GM23338 (cell line): ENCODE measurements around the gene SYNE1. TPM values are rescaled to one million over a fixed set of nuclear protein-coding genes. Genes with fewer than 3 reads are reported as not detected.
A peak's percentile ranks its signal among the peaks of the same experiment; 100 is the strongest.

Experiments
- ATAC-seq: fragments of 200-7000 bp; cut with Tn5 transposase; 3 replicates; pipeline ENCODE4 v1.9.1; 2020
- DNase-seq: peaks from one replicate; pipeline ENCODE4 v3.0.0-alpha.2; 2015; ENCODE audit warnings: low spot score
- H2AFZ ChIP-seq: fragments of 200-600 bp; sonication (generic); 2 replicates; pipeline ENCODE4 v1.8.0; 2016; ENCODE audit warnings: antibody characterized with exemption, mild to moderate bottlenecking, moderate library complexity
- H3F3A ChIP-seq: fragments of 200-600 bp; sonication (generic); replicated peaks from 2 replicates; pipeline ENCODE4 v1.8.0; 2017; ENCODE audit warnings: antibody characterized with exemption, mixed run types, low read depth
- H3K27ac ChIP-seq: fragments of 200-600 bp; sonication (generic); 2 replicates; pipeline ENCODE4 v1.6.1; 2016; ENCODE audit warnings: low read depth
- H3K27me3 ChIP-seq: fragments of 200-600 bp; sonication (generic); 2 replicates; pipeline ENCODE4 v1.8.0; 2016; ENCODE audit warnings: mild to moderate bottlenecking, mixed run types, moderate library complexity; ENCODE audit not compliant: insufficient read depth
- H3K36me3 ChIP-seq: fragments of 200-600 bp; sonication (generic); 2 replicates; pipeline ENCODE4 v1.8.0; 2016; ENCODE audit warnings: mild to moderate bottlenecking; ENCODE audit not compliant: insufficient read depth
- H3K4me1 ChIP-seq: fragments of 200-600 bp; sonication (generic); 2 replicates; pipeline ENCODE4 v1.8.0; 2016; ENCODE audit warnings: mild to moderate bottlenecking, moderate library complexity; ENCODE audit not compliant: insufficient read depth
- H3K4me2 ChIP-seq: fragments of 200-600 bp; sonication (generic); 2 replicates; pipeline ENCODE4 v1.7.1; 2017; ENCODE audit warnings: mixed run types
- H3K4me3 ChIP-seq: fragments of 200-600 bp; sonication (generic); 2 replicates; pipeline ENCODE4 v1.6.1; 2016; ENCODE audit warnings: mixed run types
- H3K79me2 ChIP-seq: fragments of 200-600 bp; sonication (generic); replicated peaks from 2 replicates; pipeline ENCODE4 v1.8.0; 2017; ENCODE audit warnings: mild to moderate bottlenecking; ENCODE audit not compliant: insufficient read depth
- H3K9me2 ChIP-seq: fragments of 200-600 bp; sonication (generic); 2 replicates; pipeline ENCODE4 v1.8.0; 2017; ENCODE audit not compliant: insufficient read depth
- H4K20me1 ChIP-seq: fragments of 200-600 bp; sonication (generic); replicated peaks from 2 replicates; pipeline ENCODE4 v1.8.0; 2017; ENCODE audit warnings: mild to moderate bottlenecking; ENCODE audit not compliant: insufficient read depth
- H3K27ac Mint-ChIP-seq: 2 replicates; pipeline ENCODE4 v1.8.0; 2020; ENCODE audit warnings: inconsistent platforms, mild to moderate bottlenecking, moderate library complexity, mixed read lengths
- H3K27me3 Mint-ChIP-seq: 3 replicates; pipeline ENCODE4 v1.8.0; 2022; ENCODE audit warnings: low read depth, mild to moderate bottlenecking, moderate library complexity, mixed read lengths, inconsistent platforms; ENCODE audit not compliant: insufficient read depth, poor library complexity
- H3K36me3 Mint-ChIP-seq: 3 replicates; pipeline ENCODE4 v1.8.0; 2021; ENCODE audit warnings: low read depth, mild to moderate bottlenecking, inconsistent platforms, moderate library complexity, mixed read lengths
- H3K4me1 Mint-ChIP-seq: 3 replicates; pipeline ENCODE4 v1.8.0; 2020; ENCODE audit warnings: mild to moderate bottlenecking, inconsistent platforms, mixed read lengths
- H3K4me3 Mint-ChIP-seq: 3 replicates; pipeline ENCODE4 v1.8.0; 2021; ENCODE audit warnings: moderate library complexity, mild to moderate bottlenecking, inconsistent platforms, mixed read lengths
- H3K9me3 Mint-ChIP-seq: 3 replicates; pipeline ENCODE4 v1.8.0; 2020; ENCODE audit warnings: moderate library complexity, mild to moderate bottlenecking, inconsistent platforms, mixed read lengths
- CTCF ChIP-seq, 2 experiments: fragments of 200-600 bp in 1 of 2; sonication (generic) in 1 of 2; conservative IDR thresholded peaks; 2 replicates each; pipeline versions ENCODE4 v1.5.1 to v1.6.1; 2016 to 2017; ENCODE audit warnings: antibody characterized with exemption in 2 of 2, low read depth in 2 of 2, mild to moderate bottlenecking in 2 of 2, moderate library complexity in 1 of 2
- ETS1 ChIP-seq: IDR thresholded peaks from 2 replicates; pipeline ENCODE4 v1.6.1; 2016; ENCODE audit warnings: antibody characterized with exemption
- EZH2 ChIP-seq: fragments of 200-600 bp; sonication (generic); IDR thresholded peaks from one replicate; pipeline ENCODE4 v1.8.0; 2017; ENCODE audit warnings: antibody characterized with exemption, mild to moderate bottlenecking, low read depth; ENCODE audit not compliant: unreplicated experiment
- EZH2phosphoT487 ChIP-seq: fragments of 200-600 bp; sonication (generic); IDR thresholded peaks from one replicate; pipeline ENCODE4 v1.8.1; 2018; ENCODE audit warnings: antibody characterized with exemption; ENCODE audit not compliant: unreplicated experiment
- JUNB ChIP-seq: IDR thresholded peaks from one replicate; pipeline ENCODE4 v1.6.1; 2016; ENCODE audit warnings: antibody characterized with exemption; ENCODE audit not compliant: unreplicated experiment
- POLR2AphosphoS5 ChIP-seq: IDR thresholded peaks from 2 replicates; pipeline ENCODE4 v1.6.1; 2016; ENCODE audit warnings: antibody characterized with exemption, low read depth
- STAT1 ChIP-seq: IDR thresholded peaks from one replicate; pipeline ENCODE4 v1.6.1; 2016; ENCODE audit warnings: antibody characterized with exemption; ENCODE audit not compliant: unreplicated experiment
- ZNF114 ChIP-seq: fragments of 250-450 bp; sonication (Bioruptor Pico); IDR thresholded peaks from 2 replicates; pipeline ENCODE4 v1.5.0; 2020; ENCODE audit warnings: mild to moderate bottlenecking, moderate library complexity
- ZNF331 ChIP-seq: fragments of 250-450 bp; sonication (Bioruptor Pico); IDR thresholded peaks from 2 replicates; pipeline ENCODE4 v1.5.0; 2020; ENCODE audit warnings: low read depth, mild to moderate bottlenecking, moderate library complexity
- polyA plus RNA-seq: library from polyadenylated mRNA; unstranded; fragments of >200 nt; fragmentation: Nextera tagmentation; extraction: Ambion mirVana; gene quantifications from 2 replicates; pipeline ENCODE4 v1.2.1, GENCODE V29; 2016
- total RNA-seq: library from RNA; depleted of rRNA; stranded (reverse); fragments of >200 nt; shearing (Covaris generic); gene quantifications from 2 replicates; pipeline ENCODE4 v1.2.3, GENCODE V29; 2014
- TF ChIP-seq, protein P1 (sequence below): IDR thresholded peaks from one replicate; pipeline ENCODE4 v1.6.1; 2018; ENCODE audit warnings: antibody characterized with exemption; ENCODE audit not compliant: unreplicated experiment

SYNE1 gene
- total and polyA plus RNA-seq, 2 experiments from 2014 or later: 3.9 to 13.6 TPM

DNA sequence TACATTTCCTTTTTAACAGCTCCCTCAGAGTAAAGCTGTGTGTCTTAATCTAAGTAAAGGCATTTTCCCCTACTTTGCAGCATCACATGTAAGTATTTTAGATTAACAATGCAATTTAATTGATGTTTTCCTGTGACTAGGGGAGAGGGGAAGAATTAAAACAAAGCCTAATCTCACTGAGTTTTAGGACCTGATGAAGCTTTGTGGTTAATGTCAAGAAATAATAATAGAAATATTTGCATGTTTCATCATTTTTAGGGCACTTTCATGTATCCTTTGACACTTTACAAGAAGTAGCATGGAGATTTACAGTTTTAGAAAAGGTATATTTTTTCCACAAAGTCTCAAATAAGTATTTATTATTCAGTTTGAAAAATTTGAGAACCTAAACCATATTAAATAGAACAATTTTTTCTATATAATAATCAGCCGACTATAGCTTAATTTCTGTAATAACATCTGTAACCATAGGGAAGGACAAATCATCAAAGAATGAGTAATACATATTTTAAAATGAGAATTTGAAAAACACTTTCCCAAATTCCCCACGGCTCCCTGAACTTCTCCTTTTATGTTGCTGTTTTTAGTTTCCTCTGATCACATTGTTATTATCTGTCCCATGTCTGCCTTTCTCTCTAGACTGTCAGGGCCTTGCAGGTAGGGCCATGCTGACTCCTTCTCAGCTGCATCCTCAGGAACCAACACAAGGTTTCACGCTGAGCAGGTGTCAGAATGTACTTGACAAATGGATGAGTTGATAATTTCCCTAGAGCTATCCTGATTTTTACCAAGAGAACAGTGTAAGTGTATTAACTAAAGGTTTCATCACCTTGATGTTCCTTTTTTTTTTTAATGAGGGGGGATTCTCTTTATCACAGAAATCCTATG lies 338.1 kb downstream of the SYNE1 start:
- Mint-ChIP-seq H3K4me1 (peaks cover 41% of the 10 kb centered on the region), H3K9me3 (no peaks in the 10 kb centered on the region; the same call in 2 of the 3 replicates), H3K36me3 (no peaks in the 10 kb centered on the region), H3K27ac (no peak overlapping the region), H3K4me3 (peak overlapping the region; percentile 5; the same call in 1 of the 3 replicates), H3K27me3 (no peaks in the 10 kb centered on the region)
- Histone ChIP-seq H4K20me1 (no peaks in the 10 kb centered on the region), H3K27me3 (no peaks in the 10 kb centered on the region), H3K4me1 (peaks cover 29% of the 10 kb centered on the region), H3K4me3 (no peak overlapping the region), H3K36me3 (no peaks in the 10 kb centered on the region), H3K79me2 (no peaks in the 10 kb centered on the region), H3K27ac (no peak overlapping the region), H3K9me2 (no peaks in the 10 kb centered on the region), H2AFZ (no peak overlapping the region), H3F3A (no peaks in the 10 kb centered on the region), H3K4me2 (peak overlapping the region; percentile 30; the same call in 1 of the 2 replicates)
- ATAC-seq: no peak
- TF ChIP-seq EZH2 (no peak), STAT1 (no peak), CTCF (conservative IDR thresholded peaks at IDR 0.05; ENCODE audit: low read depth in 2 of 2) (no peak), ZNF114 (no peak), JUNB (no peak), ZNF331 (CRISPR knock-in tag) (no peak), POLR2AphosphoS5 (no peak), EZH2phosphoT487 (no peak)
- peak; percentile 22 for DNase-seq

DNA sequence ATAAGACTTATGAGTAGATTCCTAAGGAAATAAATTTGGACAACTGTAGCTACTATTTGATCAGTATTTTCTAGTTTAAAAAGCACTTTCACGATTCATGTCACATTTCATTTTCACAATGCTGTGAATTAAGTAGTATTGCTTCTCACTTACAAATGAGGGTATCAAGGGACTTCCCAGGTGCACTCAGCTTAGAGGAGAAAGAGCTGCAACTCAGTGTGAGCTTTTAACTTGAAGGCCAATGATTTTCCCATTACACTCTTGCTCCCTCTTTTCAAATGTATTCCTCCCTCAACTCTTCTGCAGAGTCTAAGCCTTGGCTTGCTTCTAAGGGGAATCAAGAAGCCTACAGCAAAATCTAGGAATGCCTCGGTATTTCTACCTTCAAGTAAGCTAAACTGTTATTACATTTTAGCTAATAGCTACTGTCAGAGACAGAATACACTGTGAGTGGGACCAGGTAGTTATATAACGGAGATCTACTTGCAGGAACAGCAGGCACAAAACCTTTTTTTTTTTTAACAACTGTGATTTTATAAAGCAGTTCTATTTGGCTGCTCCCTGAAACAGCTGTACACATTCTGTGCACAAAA lies 339.0 kb downstream of the SYNE1 start:
- Histone ChIP-seq H3K4me1 (peaks cover 29% of the 10 kb centered on the region), H3K27ac (0 out of 2 replicates have a peak overlapping the region, but pooled peaks have one; percentile 27), H4K20me1 (no peaks in the 10 kb centered on the region), H3F3A (no peaks in the 10 kb centered on the region), H2AFZ (no peak overlapping the region), H3K36me3 (no peaks in the 10 kb centered on the region), H3K27me3 (no peaks in the 10 kb centered on the region), H3K79me2 (no peaks in the 10 kb centered on the region), H3K9me2 (no peaks in the 10 kb centered on the region), H3K4me2 (peak overlapping the region; percentile 30; the same call in 1 of the 2 replicates), H3K4me3 (no peak overlapping the region)
- Mint-ChIP-seq H3K9me3 (no peaks in the 10 kb centered on the region; the same call in 2 of the 3 replicates), H3K4me3 (no peak overlapping the region), H3K36me3 (no peaks in the 10 kb centered on the region), H3K4me1 (peaks cover 41% of the 10 kb centered on the region), H3K27ac (no peak overlapping the region), H3K27me3 (no peaks in the 10 kb centered on the region)
- DNase-seq (no peak), ATAC-seq (no peak)
- no peak for TF ChIP-seq ETS1
- no peak for TF ChIP-seq CTCF (conservative IDR thresholded peaks at IDR 0.05; ENCODE audit: low read depth in 2 of 2)
- TF ChIP-seq, protein P1, sequence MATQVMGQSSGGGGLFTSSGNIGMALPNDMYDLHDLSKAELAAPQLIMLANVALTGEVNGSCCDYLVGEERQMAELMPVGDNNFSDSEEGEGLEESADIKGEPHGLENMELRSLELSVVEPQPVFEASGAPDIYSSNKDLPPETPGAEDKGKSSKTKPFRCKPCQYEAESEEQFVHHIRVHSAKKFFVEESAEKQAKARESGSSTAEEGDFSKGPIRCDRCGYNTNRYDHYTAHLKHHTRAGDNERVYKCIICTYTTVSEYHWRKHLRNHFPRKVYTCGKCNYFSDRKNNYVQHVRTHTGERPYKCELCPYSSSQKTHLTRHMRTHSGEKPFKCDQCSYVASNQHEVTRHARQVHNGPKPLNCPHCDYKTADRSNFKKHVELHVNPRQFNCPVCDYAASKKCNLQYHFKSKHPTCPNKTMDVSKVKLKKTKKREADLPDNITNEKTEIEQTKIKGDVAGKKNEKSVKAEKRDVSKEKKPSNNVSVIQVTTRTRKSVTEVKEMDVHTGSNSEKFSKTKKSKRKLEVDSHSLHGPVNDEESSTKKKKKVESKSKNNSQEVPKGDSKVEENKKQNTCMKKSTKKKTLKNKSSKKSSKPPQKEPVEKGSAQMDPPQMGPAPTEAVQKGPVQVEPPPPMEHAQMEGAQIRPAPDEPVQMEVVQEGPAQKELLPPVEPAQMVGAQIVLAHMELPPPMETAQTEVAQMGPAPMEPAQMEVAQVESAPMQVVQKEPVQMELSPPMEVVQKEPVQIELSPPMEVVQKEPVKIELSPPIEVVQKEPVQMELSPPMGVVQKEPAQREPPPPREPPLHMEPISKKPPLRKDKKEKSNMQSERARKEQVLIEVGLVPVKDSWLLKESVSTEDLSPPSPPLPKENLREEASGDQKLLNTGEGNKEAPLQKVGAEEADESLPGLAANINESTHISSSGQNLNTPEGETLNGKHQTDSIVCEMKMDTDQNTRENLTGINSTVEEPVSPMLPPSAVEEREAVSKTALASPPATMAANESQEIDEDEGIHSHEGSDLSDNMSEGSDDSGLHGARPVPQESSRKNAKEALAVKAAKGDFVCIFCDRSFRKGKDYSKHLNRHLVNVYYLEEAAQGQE: no peak
- TF ChIP-seq ZNF114: no peak
- TF ChIP-seq EZH2: no peak
- TF ChIP-seq STAT1: no peak
- no peak for TF ChIP-seq JUNB
- no peak for TF ChIP-seq ZNF331 (CRISPR knock-in tag)
